Upper lobe of left lung (tissue), 6 donors: ENCODE measurements around the gene AMFR. TPM values are rescaled to one million over a fixed set of nuclear protein-coding genes. Genes with fewer than 3 reads are reported as not detected.

ENCODE experiments used
- ATAC-seq, 2 donors: fragments of 200-7000 bp; cut with Tn5 transposase; one replicate each; pipeline ENCODE4 v1.9.1; 2022; ENCODE audit warnings: mild to moderate bottlenecking in 2 of 2, moderate library complexity in 2 of 2; ENCODE audit not compliant: low FRiP score in 2 of 2
- DNase-seq, 2 donors: peaks; one replicate each; pipeline ENCODE4 v3.0.0-alpha.2; 2019 to 2020
- H3K27ac ChIP-seq, 4 donors: fragments of 200-600 bp; sonication (generic); one replicate each; pipeline ENCODE4 v1.5.1; 2016 to 2019
- H3K27me3 ChIP-seq, 4 donors: fragments of 200-600 bp; sonication (generic); one replicate each; pipeline ENCODE4 v1.5.1; 2017 to 2019
- H3K36me3 ChIP-seq, 4 donors: fragments of 200-600 bp; sonication (generic); one replicate each; pipeline ENCODE4 v1.5.1; 2016 to 2019
- H3K4me1 ChIP-seq, 4 donors: fragments of 200-600 bp; sonication (generic); one replicate each; pipeline ENCODE4 v1.5.1; 2018 to 2019
- H3K4me3 ChIP-seq, 4 donors: fragments of 200-600 bp; sonication (generic); one replicate each; pipeline ENCODE4 v1.5.1; 2017 to 2019; ENCODE audit warnings: mild to moderate bottlenecking in 2 of 4, moderate library complexity in 1 of 4
- H3K9me3 ChIP-seq, 4 donors: fragments of 200-600 bp; sonication (generic); one replicate each; pipeline ENCODE4 v1.5.1; 2018 to 2019
- CTCF ChIP-seq, 6 experiments: fragments of 450-650 bp in 4 of 6; fragments of 200-600 bp in 2 of 6; sonication (generic) in 2 of 6; IDR thresholded peaks; one replicate each; pipeline ENCODE4 v1.5.1; 2016 to 2019; ENCODE audit warnings: antibody characterized with exemption in 6 of 6
- EP300 ChIP-seq, 4 donors: sonication (generic); formaldehyde crosslinking; IDR thresholded peaks; one replicate each; pipeline ENCODE4 v1.5.1; 2017; ENCODE audit warnings: antibody characterized with exemption in 4 of 4, control low read depth in 2 of 4
- POLR2A ChIP-seq, 4 donors: fragments of 450-650 bp; IDR thresholded peaks; one replicate each; pipeline ENCODE4 v1.5.1; 2016 to 2017; ENCODE audit warnings: antibody characterized with exemption in 4 of 4, mild to moderate bottlenecking in 2 of 4
- POLR2AphosphoS5 ChIP-seq, 2 donors: sonication (generic); formaldehyde crosslinking; IDR thresholded peaks; one replicate each; pipeline ENCODE4 v1.5.1; 2017; ENCODE audit warnings: antibody characterized with exemption in 2 of 2
- WGBS, 2 donors: methylation state at CpG; one replicate each; pipeline ENCODE4 v1.1.5; 2017 to 2018; 5-methylcytosine and 5-hydroxymethylcytosine counted together
- total RNA-seq, 6 donors: library from RNA; depleted of rRNA in 4 of 6; stranded (reverse); fragments of >200 nt in 4 of 6; gene quantifications; one replicate each; pipeline versions ENCODE4 v1.1.0 to v1.2.1, GENCODE V29; 2016 to 2021
- donor health status: DM: no; HTN: no; CAD: no; lungs with moderate emphysema.
- donor health status: DM: no; HTN: yes; CAD: no; lungs with severe emphysema.

AMFR gene
- total RNA-seq, 6 donors from 2014 or later: 67.1 to 344 (median 98.0) TPM

GRCh38 chr16:56350491-56351405, 74.6 kb downstream of the AMFR start:
- H3K4me3 ChIP-seq: no peak overlapping the region
- H3K4me1 ChIP-seq: no peaks in the 10 kb centered on the region
- DNase-seq (peak in 1 of 2 donors; percentile 49), ATAC-seq (no peak)
- WGBS, 2 donors: 86 to 91% methylated on average over 20 to 22 of the region's 22 CpGs
- no peaks in the 10 kb centered on the region for H3K36me3 ChIP-seq
- H3K27ac ChIP-seq: no peak overlapping the region
- no peaks in the 10 kb centered on the region for H3K27me3 ChIP-seq
- H3K9me3 ChIP-seq: no peaks in the 10 kb centered on the region
- TF ChIP-seq POLR2AphosphoS5 (IDR thresholded peaks at IDR 0.05): no peak
- no peak for TF ChIP-seq CTCF (IDR thresholded peaks at IDR 0.05)
- TF ChIP-seq POLR2A (IDR thresholded peaks at IDR 0.05): no peak
- no peak for TF ChIP-seq EP300 (IDR thresholded peaks at IDR 0.05)

GRCh38 chr16:56349711-56350161, 75.6 kb downstream of the AMFR start:
- Histone ChIP-seq H3K9me3 (no peaks in the 10 kb centered on the region), H3K36me3 (no peaks in the 10 kb centered on the region), H3K4me1 (no peaks in the 10 kb centered on the region), H3K27me3 (no peaks in the 10 kb centered on the region), H3K4me3 (no peak overlapping the region), H3K27ac (no peak overlapping the region)
- WGBS, 2 donors: 85 to 90% methylated on average over 15 to 16 of the region's 16 CpGs
- ATAC-seq: no peak
- no peak for DNase-seq
- TF ChIP-seq POLR2A (IDR thresholded peaks at IDR 0.05) (no peak), EP300 (IDR thresholded peaks at IDR 0.05) (no peak), POLR2AphosphoS5 (IDR thresholded peaks at IDR 0.05) (no peak), CTCF (IDR thresholded peaks at IDR 0.05) (no peak)

- H3K36me3 ChIP-seq: no peaks in the 10 kb centered on the region
- WGBS, 2 donors: 75 to 80% methylated on average over 2 of the region's 2 CpGs
- no peaks in the 10 kb centered on the region for H3K9me3 ChIP-seq
- H3K27me3 ChIP-seq: no peaks in the 10 kb centered on the region
- DNase-seq (no peak), ATAC-seq (no peak)
- no peaks in the 10 kb centered on the region for H3K4me1 ChIP-seq
- no peak for TF ChIP-seq POLR2A (IDR thresholded peaks at IDR 0.05)
- no peak for TF ChIP-seq EP300 (IDR thresholded peaks at IDR 0.05)
- H3K27ac ChIP-seq: no peak overlapping the region
- no peak overlapping the region for H3K4me3 ChIP-seq
These were observed 76.3 kb downstream of the AMFR start for GRCh38 chr16:56349086-56349415.

GRCh38 chr16:56348168-56349085, 76.9 kb downstream of the AMFR start:
- H3K27me3 ChIP-seq: no peaks in the 10 kb centered on the region
- no peak for DNase-seq
- WGBS, 2 donors: 84 to 86% methylated on average over 7 to 25 of the region's 25 CpGs
- H3K36me3 ChIP-seq: no peaks in the 10 kb centered on the region
- TF ChIP-seq POLR2AphosphoS5 (IDR thresholded peaks at IDR 0.05) (no peak), POLR2A (IDR thresholded peaks at IDR 0.05) (no peak)
- no peak for ATAC-seq
- no peaks in the 10 kb centered on the region for H3K9me3 ChIP-seq
- H3K4me1 ChIP-seq: no peaks in the 10 kb centered on the region
- no peak overlapping the region for H3K4me3 ChIP-seq
- no peak overlapping the region for H3K27ac ChIP-seq

- WGBS, 2 donors: 78 to 81% methylated on average over 10 to 11 of the region's 11 CpGs
- ATAC-seq (no peak), DNase-seq (no peak)
- TF ChIP-seq CTCF (IDR thresholded peaks at IDR 0.05) (no peak), POLR2A (IDR thresholded peaks at IDR 0.05) (no peak), POLR2AphosphoS5 (IDR thresholded peaks at IDR 0.05) (no peak), EP300 (IDR thresholded peaks at IDR 0.05) (no peak)
- no peak overlapping the region for H3K27ac ChIP-seq
- no peaks in the 10 kb centered on the region for H3K9me3 ChIP-seq
- H3K36me3 ChIP-seq: no peaks in the 10 kb centered on the region
- no peaks in the 10 kb centered on the region for H3K4me1 ChIP-seq
- no peaks in the 10 kb centered on the region for H3K27me3 ChIP-seq
- no peak overlapping the region for H3K4me3 ChIP-seq
These were observed 77.7 kb downstream of the AMFR start for GRCh38 chr16:56347670-56348069.
